ENCODE results near the gene PRKCH. TPM values are rescaled to one million over a fixed set of nuclear protein-coding genes. Genes with fewer than 3 reads are reported as not detected.

The PRKCH gene
- total RNA-seq, 1 donor from 2014 or later: 20.2 TPM

- no peak overlapping the region for H3K27ac ChIP-seq
- no peaks in the 10 kb centered on the region for H3K9me3 ChIP-seq
- DNase-seq (ENCODE audit: low spot score in 2 of 2): no peak
- H3K27me3 ChIP-seq: no peaks in the 10 kb centered on the region
- H3K4me1 ChIP-seq: peaks cover 0 to 6% of the 10 kb centered on the region in 2 donors
- H3K4me3 ChIP-seq: no peak overlapping the region
- TF ChIP-seq, protein P1, sequence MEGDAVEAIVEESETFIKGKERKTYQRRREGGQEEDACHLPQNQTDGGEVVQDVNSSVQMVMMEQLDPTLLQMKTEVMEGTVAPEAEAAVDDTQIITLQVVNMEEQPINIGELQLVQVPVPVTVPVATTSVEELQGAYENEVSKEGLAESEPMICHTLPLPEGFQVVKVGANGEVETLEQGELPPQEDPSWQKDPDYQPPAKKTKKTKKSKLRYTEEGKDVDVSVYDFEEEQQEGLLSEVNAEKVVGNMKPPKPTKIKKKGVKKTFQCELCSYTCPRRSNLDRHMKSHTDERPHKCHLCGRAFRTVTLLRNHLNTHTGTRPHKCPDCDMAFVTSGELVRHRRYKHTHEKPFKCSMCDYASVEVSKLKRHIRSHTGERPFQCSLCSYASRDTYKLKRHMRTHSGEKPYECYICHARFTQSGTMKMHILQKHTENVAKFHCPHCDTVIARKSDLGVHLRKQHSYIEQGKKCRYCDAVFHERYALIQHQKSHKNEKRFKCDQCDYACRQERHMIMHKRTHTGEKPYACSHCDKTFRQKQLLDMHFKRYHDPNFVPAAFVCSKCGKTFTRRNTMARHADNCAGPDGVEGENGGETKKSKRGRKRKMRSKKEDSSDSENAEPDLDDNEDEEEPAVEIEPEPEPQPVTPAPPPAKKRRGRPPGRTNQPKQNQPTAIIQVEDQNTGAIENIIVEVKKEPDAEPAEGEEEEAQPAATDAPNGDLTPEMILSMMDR (IDR thresholded peaks at IDR 0.05): no peak
- H3K36me3 ChIP-seq: no peaks in the 10 kb centered on the region
- intact Hi-C loops (cut with DNase I): no loop called here
These were observed 116.7 kb downstream of the PRKCH start for GRCh38 chr14:61438036-61438435.

DNA sequence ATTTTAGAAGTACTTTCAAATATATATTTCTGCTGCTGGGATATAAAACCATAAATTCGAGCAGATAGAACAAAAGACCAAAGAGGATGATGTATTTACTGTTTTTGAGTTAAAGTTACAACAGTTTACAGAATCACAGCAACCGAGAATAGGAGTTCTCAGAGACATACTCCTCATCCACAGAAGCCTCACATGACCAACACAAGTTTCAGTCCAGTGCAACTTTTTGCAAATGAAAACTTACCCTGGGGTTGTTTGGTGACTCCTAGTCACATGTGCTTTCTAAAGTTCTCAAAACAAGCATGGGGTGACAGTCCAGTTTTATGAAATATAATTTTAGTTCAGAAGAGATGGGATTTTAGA is 117.1 kb downstream of the PRKCH start:
- no peaks in the 10 kb centered on the region for H3K36me3 ChIP-seq
- H3K9me3 ChIP-seq: no peaks in the 10 kb centered on the region
- no peak overlapping the region for H3K27ac ChIP-seq
- TF ChIP-seq, protein P1 (IDR thresholded peaks at IDR 0.05): no peak
- peaks cover 0 to 6% of the 10 kb centered on the region in 2 donors for H3K4me1 ChIP-seq
- no peaks in the 10 kb centered on the region for H3K27me3 ChIP-seq
- H3K4me3 ChIP-seq: no peak overlapping the region
- no peak for DNase-seq (ENCODE audit: low spot score in 2 of 2)
- intact Hi-C loops (cut with DNase I): no loop called here

DNA sequence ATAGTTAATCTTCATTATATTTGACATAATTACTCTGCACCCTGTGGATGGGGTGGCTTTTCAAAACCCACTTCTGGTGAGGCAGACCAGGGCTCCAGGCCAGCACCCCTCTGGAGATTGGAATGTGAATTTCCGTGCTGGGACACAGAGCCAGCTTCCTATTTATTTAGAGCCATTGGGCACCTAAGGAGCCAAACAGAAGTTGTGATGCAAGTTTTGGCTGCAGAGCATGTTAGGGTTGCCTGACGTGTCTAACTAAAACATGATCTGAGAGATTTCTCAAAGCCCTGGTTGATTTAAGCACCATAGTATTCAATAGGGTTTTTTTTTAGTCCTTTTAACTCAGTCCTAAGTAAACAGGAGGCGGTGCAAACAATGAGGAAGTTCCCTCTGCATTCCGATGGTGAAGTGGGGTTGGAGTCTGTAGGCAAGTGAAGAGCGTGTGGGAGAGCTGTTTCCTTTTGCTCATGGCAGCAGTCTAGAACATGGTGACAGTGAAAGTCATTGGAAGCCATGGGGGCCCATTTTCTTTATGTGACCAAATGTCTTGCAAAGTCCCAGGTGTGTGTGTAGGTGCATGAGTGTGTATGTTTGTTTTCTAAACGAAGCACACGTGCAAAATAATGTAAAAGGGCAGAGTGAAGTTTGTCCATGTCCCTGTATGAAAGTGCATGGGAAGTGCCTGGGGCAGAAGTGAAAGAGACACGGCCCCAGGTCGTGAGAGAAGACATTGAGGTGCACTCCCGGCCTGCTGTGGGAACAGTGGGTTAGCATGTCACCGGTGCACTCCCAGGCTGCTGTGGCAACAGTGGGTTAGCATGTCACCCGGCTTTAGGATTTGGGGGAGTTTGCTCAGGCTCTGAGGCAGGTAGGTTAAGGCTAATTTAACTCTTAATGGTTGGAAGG is 117.7 kb downstream of the PRKCH start:
- H3K36me3 ChIP-seq: no peaks in the 10 kb centered on the region
- peak overlapping the region in 1 of 2 donors; percentile 9 for H3K4me3 ChIP-seq
- intact Hi-C loops (cut with DNase I): no loop called here
- H3K9me3 ChIP-seq: no peaks in the 10 kb centered on the region
- TF ChIP-seq, protein P1 (IDR thresholded peaks at IDR 0.05): no peak
- DNase-seq (ENCODE audit: low spot score in 2 of 2): peak in 1 of 2 donors; percentile 68
- no peak overlapping the region for H3K27ac ChIP-seq
- peaks cover 0 to 6% of the 10 kb centered on the region in 2 donors for H3K4me1 ChIP-seq
- H3K27me3 ChIP-seq: no peaks in the 10 kb centered on the region

DNA sequence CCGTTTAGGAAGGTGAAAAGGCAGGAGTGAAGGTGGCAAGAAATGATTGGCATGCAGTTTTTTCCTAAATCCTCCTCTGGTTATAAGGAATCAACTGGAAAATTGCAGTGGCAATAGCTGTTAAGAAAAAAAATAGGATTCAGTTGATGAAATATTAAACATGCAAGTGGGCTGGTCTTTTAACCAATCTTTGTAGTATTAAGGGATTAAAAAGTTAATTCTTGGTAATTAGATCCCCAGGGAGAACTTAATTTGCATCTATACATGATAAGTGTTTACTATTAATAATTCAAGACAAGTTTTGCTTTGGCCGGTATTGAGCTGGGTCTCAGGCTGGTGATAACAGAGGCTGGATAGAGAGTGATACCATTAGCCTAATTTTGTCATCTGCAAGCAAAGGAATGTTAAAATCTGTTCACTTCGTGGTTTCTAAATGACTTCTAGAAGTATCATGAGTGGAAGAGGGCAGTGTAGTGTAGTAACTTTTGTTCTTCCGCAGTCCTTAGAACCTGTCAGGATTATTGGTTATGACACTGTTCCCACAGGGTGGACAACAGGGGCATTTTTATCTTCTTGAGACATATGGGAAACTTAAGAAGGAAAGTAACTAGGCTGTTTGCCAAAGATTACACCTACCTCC is 118.5 kb downstream of the PRKCH start:
- no peak overlapping the region for H3K27ac ChIP-seq
- H3K9me3 ChIP-seq: no peaks in the 10 kb centered on the region
- H3K27me3 ChIP-seq: no peaks in the 10 kb centered on the region
- DNase-seq (ENCODE audit: low spot score in 2 of 2): no peak
- H3K4me3 ChIP-seq: no peak overlapping the region
- no peaks in the 10 kb centered on the region for H3K36me3 ChIP-seq
- TF ChIP-seq, protein P1 (IDR thresholded peaks at IDR 0.05): no peak
- H3K4me1 ChIP-seq: peaks cover 0 to 6% of the 10 kb centered on the region in 2 donors
- intact Hi-C loops (cut with DNase I): no loop called here

GRCh38 chr14:61443481-61443880 is 122.1 kb downstream of the PRKCH start:
- no peak overlapping the region for H3K4me3 ChIP-seq
- H3K36me3 ChIP-seq: no peaks in the 10 kb centered on the region
- H3K9me3 ChIP-seq: no peaks in the 10 kb centered on the region
- DNase-seq (ENCODE audit: low spot score in 2 of 2): no peak
- no peak overlapping the region for H3K27ac ChIP-seq
- H3K27me3 ChIP-seq: no peaks in the 10 kb centered on the region
- TF ChIP-seq, protein P1 (IDR thresholded peaks at IDR 0.05): no peak
- H3K4me1 ChIP-seq: peaks cover 0 to 6% of the 10 kb centered on the region in 2 donors
- intact Hi-C loops (cut with DNase I): no loop called here

Data from ascending aorta (tissue), 2 donors.